Dedifferentiated amniotic fluid mesenchymal stem cell (primary cell): ENCODE measurements around the gene BPIFB3.

ENCODE experiments used
- DNase-seq: peaks from one replicate; pipeline ENCODE4 v3.0.0-alpha.2; 2016; ENCODE audit errors: extremely low spot score

Gene BPIFB3

GRCh38 chr20:33061658-33062028 is 7.9 kb downstream of the BPIFB3 start:
- DNase-seq, result no peak

GRCh38 chr20:33062105-33062824 is 8.6 kb downstream of the BPIFB3 start:
- no peak for DNase-seq

GRCh38 chr20:33062825-33063149 is 9.1 kb downstream of the BPIFB3 start:
- DNase-seq, result no peak

DNA sequence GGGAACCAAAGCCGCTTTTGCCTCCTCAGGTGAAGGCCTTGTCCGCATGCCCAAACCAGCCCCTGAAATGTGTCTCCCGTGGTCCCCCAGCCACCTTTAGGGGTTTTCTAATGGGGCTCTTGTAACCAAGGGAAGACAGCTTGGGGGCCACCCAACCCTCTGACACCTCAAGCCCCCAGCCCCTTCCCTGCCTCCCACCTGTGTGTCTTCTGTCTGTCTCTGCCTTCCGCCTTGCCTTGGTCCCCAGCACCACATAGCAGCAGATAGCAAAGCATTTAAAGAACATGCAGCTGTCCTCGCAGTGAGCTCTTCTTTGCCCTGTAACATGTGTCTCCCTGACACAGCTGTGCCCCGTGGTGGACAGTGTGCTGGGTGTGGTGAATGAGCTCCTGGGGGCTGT is 9.6 kb downstream of the BPIFB3 start:
- no peak for DNase-seq

DNA sequence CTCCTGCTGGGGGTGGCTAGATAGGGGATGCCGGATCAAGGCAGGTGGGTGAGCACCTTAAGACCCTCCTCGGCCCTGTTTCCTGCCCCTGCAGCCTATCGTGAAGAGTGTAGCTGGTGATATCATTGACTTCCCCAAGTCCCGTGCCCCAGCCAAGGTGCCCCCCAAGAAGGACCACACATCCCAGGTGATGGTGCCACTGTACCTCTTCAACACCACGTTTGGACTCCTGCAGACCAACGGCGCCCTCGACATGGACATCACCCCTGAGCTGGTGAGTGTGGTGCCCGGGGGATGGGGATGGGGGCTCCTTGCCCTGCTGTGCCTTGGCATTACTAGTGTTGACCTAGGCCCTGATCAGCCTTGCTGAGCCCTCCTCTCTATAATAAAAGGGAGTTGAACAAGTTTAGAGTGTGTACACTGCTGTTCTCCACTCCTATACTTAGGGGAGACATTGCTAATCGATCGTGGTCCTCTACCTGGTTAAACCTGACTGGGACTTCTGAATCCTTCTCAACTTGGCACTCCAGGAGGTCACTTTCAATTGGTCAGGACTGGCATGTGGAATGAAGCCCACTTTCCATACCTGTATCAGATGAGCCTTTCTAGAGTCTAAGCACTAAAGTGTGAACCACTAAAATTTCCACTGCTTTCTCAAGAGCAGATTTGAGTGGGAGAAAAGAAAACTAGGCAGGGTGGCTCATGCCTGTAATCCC is 11.0 kb downstream of the BPIFB3 start:
- DNase-seq, result no peak

DNA sequence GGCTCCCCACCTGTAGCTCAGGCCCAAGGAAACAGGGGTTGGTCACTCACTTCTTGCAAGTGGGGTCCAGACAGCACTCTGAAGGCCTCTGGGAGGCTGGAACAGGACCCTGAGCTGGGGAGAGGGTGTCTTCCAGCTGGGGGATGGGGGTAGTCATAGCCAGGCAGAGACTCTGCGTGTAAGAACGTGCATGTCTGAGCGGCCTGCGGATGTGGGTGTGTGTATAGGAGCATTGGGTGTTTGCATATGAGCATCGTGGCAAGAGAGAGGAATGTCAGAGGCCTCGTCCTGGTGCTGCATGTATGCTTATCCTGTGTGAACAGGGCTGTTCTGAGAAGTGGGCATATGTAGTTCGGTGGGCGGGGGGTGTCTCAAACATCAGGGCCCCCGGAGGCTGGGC is 12.1 kb downstream of the BPIFB3 start:
- DNase-seq, result no peak

DNA sequence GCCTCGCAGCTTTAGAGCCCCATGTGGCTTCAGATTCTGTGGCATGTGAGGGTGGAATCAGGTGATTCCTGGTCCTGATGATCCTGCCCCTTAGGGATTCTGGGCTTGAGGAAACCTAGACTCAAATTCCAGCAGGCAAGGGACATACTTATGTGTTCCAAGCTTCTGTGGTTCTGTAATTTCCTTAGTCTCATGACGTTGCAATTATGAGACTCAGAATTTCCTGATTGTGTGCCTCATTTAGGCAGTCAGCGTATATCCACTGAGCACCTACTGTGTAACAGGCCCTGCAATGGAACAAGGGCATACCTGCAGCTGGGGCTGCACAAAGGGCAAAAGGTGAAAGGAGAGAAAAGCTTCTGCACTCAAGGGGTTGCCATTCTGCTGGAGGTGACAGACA is 14.1 kb downstream of the BPIFB3 start:
- no peak for DNase-seq

GRCh38 chr20:33068251-33068939 is 14.7 kb downstream of the BPIFB3 start:
- DNase-seq, result no peak

DNA sequence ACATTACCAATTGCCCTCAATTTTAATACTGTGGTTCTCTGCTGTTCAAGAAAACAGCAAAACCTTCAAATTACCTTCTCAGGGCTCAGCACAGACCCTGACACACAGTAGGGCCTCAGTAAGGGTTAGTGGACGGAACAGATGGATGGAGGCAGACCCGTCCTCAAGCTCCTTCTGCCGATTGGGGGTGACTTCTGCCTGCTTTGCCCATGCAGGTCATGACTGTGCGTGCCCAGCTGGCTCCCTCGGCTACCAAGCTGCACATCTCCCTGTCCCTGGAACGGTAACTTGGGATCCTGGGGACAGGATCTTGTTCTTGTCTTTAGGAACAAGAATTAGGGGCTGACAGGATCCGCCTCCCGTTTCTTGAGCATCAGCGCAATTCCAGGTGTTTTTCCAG is 16.0 kb downstream of the BPIFB3 start:
- DNase-seq, result no peak

- no peak for DNase-seq
These were observed 16.7 kb downstream of the BPIFB3 start for GRCh38 chr20:33070111-33071053.

GRCh38 chr20:33071198-33071597 is 17.5 kb downstream of the BPIFB3 start:
- no peak for DNase-seq

DNA sequence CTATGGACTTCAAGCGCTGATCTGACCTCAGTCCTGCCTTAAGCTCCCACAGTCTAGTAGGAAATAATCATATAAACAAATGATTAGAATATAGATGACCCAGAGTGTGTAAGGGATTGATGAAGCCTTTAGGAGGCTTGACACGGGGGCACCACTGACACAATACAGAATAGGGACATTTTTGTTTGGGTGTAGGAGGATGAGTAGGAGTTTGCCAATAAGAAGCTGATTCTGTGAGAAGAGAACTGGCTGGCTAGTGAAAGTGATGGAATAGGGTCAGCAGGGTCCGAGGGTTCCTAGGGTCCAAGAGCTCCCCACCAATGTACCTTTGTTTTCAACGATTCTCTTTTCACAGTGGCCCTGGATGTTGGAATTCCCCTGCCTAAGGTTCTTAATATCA is 18.7 kb downstream of the BPIFB3 start:
- no peak for DNase-seq

- DNase-seq, result no peak
These were observed 19.1 kb downstream of the BPIFB3 start for GRCh38 chr20:33072813-33073212.

DNA sequence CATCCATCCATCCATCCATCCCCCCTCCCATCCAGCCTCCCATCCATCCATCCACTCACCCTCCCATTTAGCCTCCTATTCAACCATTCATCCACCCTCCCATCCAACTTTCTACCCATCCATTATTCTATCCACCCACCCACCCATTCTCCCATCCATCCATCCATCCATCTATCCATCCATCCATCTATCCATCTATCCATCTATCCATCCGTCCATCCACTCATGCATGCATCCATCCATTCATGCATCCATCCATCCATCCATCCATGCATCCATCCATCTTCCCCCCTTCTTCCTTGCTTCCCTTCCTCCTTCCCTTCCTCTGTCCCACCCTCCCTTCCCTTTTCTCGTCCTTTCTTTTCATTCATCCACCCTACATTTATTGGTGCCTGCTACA is 21.0 kb downstream of the BPIFB3 start:
- DNase-seq, result no peak

DNA sequence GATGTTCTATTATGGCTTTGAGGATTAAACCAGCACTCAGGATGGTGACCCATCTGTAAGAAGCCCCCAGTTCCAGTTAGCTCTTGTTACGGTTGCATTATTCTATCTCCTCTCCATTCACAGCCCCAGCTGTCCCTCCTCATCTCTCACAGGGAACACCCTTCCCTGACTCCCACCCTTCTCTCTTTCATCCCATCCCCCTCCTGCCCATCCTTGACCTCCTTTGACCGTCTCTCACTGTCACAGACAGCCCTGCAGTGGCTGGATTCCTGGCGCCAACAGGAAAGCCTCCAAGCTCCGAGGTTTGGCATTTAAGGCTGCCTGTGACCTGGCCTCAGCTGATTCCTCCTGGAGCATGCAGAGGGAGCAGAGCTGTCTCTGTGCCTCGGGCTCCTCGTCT is 21.6 kb downstream of the BPIFB3 start:
- no peak for DNase-seq

GRCh38 chr20:33076662-33077372 is 23.1 kb downstream of the BPIFB3 start:
- no peak for DNase-seq

DNA sequence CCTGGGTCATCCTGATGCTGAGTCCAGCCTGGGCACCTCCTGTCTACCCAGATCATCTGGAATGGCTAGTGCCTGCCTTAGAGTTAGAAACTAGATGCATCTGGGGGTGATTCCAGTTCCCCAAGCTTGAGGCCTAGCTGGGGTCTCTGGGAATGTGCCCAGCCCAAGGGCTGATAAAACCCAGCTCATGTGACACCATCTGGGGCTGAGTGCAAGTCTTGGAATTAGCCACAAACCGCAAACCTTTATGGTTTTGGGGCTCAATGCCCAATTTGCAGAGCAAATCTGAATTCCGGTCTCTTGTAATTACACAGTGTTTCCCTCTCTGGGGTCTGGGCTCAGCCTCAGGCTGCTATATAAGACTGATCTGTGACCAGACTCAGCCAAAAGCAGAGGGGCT is 25.6 kb downstream of the BPIFB3 start, which contains the start of gene BPIFB4:
Gene BPIFB4 (plus strand): TSS at position 385 of the 400 bp plus-strand sequence. CDS start 1,884 bp downstream, outside the sequence.
- peak; percentile 39 for DNase-seq

GRCh38 chr20:33081411-33082154 is 27.9 kb downstream of the BPIFB3 start:
- DNase-seq, result no peak

- no peak for DNase-seq
These were observed 28.8 kb downstream of the BPIFB3 start for GRCh38 chr20:33082546-33082945.

DNA sequence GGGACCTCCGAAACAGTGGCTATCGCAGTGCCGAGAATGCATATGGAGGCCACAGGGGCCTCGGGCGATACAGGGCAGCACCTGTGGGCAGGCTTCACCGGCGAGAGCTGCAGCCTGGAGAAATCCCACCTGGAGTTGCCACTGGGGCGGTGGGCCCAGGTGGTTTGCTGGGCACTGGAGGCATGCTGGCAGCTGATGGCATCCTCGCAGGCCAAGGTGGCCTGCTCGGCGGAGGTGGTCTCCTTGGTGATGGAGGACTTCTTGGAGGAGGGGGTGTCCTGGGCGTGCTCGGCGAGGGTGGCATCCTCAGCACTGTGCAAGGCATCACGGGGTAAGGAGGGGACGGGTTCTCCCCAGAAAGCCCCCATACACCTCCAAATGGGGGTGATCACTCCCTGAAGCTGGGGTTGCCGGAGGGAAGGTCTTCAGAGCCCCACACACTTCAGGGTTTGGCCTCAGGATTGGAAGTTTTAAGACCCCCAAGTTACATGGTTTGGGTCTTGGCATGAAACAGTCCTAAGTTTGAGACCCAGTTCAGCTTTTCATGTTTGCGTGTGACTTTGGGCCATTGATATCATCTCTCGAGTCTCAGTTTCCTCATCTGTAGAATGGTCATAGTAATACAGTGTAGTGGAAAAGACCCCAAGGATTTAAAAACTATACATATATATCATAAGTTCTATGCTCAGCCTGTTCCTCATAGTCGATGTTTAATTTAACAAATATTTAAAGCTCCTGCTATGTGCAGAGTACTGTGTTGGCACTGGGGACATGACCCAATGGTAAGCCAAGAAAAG is 30.0 kb downstream of the BPIFB3 start:
- DNase-seq, result no peak
